Stimulated activated CD4-positive, alpha-beta T cell treated with anti-CD3 and anti-CD28 coated beads, Interleukin-12 subunit alpha, Interleukin-12 subunit beta, amount 100 ng/mL, for 24 hours (primary cell): Measurements from ENCODE around the gene HES2.
A peak's percentile ranks its signal among the peaks of the same experiment; 100 is the strongest.
"Not testable (repeated sequence)": the region's sequence is repeated elsewhere in the genome, so short reads cannot be mapped to it uniquely, and the experiment has no call there.

ENCODE experiments used
- DNase-seq, 2 experiments: peaks; one replicate each; pipeline ENCODE4 v3.0.0-alpha.2; 2020; ENCODE audit warnings: low read depth in 2 of 2

Gene HES2

DNA sequence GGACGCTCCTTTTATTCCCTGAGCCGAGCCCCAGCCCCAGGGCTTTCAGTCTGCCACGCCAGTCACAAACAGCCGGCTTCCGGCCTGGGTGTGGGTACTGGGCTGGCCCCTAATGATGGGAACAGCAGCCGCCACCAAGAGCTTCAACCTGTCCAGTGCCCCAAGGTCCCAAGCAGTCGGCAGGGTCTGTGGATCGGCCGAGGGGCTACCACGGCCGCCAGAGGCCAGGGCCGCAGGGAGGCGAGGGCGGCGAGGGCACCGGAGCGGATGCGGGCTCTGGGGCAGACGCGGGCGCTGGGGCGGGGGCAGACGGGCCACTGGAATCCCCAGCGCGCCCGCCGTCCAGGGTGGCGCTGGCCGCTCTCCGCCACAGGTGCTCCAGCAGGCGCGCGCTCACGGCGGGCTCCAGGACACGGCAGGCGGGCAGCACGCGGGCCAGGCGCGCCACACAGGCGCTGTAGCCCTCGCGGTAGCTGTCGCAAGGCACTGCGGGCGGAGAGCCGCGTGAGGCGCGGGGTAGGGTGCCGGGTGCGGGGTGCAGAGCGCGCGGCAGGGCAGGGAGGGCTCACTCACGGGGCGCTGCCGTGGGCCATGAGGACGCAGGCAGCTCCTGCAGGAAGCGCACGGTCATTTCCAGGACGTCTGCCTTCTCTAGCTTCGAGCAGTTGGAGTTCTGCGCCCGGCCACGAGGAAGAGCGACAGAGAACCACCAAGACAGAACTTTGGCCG is 887 bp downstream of the HES2 start:
- DNase-seq = no peak

DNA sequence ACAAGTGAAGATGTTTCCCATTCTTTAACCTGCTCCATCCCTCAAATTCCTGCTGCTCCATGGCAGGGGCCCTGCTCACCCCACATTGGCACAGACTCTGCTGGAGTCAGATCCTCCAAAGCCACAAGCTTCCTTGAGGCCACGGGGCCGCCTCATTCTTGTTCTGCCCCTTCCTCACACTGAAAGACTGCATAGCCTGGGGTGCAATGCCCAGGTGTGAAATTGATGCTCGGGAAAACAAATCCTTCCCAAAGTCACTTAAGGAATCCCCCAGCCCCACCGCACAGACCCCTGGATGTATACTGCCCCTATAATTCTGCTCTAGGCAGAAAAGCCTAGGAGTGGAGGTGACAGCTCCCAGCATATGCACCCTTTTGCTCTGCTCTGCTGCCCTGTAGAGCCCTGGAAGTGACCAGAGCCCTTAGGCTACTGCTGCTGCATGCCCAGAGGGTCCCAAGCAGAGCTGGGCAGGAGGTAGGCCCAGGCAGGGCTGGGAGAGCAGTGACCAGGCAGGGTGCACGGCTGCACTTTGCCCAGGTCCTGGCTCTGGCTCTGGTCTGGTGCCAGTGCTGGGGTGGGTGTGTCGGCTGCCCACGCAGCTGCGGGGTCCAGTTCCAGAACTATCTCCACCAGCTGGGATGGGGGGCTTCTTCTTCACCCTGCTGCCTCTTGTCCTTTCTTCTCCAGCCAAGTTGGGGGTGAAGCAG is 1.6 kb downstream of the HES2 start:
- no peak for DNase-seq

DNA sequence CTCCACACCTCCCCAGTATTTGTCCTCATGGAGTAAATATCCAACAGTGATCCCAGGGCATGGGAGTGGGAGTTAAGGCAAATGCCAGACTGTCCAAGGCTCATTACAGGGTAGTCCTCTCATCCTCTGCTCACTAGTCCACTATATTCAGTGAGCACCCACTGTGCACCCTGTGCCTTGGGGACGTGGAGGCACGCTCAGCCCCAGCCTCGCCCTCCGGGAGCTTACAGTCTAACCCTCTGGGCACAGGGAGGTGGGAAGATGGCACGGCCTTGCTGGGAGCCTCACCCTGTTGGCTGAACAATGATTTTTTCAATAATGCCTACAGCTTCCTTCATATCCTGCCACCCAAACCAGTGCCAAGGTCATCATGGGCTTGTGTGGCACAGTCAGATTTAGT is 2.8 kb downstream of the HES2 start:
- no peak for DNase-seq

DNA sequence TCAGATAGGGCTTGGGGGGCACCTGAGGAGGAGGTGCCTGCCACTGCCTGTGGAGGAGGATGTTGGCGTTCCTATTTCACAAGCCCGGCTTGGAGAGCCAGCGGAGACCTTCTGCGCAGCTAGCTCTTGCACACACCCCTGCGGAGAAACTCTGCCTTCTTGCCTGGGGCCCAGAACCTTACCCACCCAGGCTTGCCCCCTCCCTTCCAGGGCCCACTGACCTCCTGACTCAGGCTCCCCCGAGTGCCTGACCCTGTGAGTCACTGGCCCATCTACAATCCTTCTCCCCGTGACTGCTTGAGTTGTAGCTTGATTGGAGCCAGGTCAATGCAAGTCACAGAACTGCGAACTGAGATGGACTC is 3.4 kb downstream of the HES2 start:
- no peak for DNase-seq

DNA sequence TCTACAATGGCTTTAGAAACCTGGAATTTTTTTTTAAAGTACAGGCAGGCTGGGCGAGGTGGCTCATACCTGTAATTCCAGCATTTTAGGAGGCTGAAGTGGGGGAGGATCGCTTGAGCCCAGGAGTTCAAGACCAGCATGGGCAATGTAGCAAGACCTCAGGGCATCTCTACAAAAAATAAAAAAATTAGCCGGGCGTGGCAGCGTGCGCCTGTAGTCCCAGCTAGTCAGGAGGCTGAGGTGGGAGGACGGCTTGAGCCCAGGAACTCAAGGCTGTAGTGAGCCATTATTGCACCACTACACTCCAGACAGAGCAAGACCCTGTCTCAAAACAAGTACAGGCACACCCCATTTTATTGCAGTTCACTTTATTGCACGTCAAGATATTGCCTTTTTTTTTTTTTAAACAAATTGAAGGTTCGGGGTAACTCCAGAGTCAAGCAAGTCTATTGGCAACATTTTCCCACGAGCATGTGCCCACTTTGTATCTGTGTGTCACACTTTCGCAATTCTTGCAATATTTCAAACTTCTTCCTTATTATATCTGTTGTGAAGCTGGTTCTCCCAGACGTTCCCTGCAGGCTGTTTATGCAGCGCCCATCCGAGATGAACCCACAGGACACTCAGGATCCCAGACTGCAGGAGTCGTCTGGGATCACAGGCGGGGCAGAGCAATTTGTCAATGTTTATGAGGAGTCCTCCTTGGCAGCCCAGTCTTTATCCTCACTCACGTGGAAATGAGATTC is 4.7 kb downstream of the HES2 start:
- DNase-seq = no peak

DNA sequence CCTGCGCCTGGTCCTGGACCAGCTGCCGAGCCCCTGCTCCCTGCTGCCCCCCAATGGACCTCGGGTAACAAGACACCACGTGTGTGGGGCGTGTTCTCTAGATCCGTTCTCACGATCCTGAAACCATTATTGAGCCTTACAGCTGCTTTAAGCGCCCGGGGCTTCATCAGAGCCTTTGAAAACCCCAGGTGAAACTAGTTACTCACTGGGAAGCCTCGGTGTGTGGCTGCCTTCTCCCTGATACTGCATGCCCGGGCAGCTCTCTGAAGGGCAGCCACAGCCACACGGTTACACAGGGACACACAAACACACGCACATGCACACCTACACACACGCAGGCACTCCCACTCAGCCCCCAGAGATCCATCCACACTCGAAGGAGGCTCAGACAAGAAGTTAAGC is 5.3 kb downstream of the HES2 start:
- peak in 1 of 2 experiments; percentile 34 for DNase-seq

DNA sequence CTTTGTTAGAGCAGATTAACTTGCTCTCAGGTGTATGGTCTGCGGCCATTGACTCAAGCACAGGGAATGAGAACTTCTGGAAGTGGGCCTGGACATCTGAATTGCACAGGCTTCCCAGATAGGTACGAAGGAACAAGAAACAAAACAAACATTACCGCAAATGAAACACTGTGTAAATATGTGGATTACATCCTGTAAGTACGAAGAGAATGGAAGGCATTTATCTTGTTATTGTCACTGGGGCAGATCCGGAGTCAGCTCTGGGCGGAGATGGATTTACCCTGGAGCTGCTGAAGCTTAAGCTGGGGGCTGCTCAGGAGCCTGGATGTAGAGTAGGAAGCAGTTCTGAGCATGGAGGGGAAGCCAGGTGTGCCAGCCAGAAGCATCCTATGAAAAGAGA is 6.8 kb downstream of the HES2 start:
- no peak for DNase-seq

DNA sequence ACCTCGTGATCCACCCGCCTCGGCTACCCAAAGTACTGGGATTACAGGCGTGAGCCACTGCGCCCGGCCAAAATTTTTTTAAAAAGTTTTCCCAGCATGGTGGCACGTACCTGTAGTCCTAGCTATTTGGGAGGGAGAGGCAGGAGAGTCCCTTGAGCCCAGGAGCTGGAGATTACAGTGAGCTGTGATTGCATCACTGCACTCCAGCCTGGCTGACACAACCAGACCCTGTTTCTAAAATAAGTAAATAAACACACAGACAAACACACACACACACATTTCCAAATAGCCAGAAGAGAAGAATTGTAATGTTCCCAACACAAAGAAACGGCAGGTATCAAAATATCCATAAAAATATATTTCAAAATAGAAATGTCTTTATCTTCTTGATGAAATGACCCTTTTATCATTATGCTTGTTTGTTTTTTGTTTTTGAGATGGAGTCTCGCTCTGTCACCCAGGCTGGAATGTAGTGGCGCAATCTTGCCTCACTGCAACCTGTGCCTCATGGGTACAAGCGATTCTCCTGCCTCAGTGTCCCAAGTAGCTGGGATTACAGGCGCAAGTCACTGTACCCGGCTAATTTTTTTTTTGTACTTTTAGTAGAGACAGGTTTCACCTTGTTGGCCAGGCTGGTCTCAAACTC is 9.3 kb downstream of the HES2 start:
- no peak for DNase-seq

DNA sequence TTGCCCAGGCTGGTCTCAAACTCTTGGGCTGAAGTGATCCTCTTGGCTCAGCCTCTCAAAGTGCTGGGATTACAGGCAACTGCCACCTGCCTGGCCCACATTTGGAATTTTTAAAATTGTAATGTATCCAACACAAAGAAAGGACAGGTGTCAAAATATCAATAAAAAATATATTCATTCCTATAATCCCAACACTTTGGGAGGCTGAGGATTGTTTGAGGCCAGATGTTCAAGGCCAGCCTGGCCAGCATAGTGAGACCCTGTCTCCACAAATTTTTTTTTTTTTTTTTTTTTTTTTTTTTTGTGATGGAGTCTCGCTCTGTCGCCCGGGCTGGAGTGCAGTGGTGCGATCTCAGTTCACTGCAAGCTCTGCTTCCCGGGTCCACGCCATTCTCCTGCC is 10.0 kb downstream of the HES2 start:
- DNase-seq = no peak

DNA sequence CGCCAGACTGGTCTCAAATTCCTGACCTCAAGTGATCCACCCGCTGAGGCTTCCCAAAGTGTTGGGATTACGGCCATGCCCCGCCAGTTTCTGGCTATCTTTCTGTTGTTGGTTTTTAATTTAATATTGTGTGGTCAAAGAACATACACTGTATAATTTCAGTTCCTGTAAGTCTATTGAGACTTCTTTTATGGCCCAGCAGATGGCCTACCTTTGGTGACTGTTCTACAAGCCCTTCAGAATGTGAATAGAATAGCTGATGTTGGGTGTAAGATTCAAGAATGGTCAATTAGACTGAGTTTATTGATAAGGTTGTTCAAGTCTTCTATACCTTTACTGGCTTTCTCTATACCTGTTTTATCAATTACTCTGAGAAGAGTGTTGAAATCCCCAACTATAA is 10.7 kb downstream of the HES2 start:
- no peak for DNase-seq

DNA sequence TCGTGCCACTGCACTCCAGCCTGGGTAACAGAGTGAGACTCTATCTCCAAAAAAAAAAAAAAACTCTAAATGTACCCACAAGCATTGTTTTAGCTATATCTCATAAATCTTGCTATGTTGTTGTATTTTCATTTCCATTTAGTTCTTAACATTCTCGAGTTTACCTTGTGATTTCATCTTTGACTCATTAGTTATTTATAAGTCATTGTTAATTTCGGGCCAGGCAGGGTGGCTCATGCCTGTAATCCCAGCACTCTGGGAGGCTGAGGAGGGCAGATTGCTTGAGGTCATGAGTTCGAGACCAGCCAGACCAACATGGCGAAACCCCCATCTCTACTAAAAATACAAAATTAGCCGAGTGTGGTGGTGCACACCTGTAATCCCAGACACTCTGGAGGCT is 11.7 kb downstream of the HES2 start:
- no peak for DNase-seq

DNA sequence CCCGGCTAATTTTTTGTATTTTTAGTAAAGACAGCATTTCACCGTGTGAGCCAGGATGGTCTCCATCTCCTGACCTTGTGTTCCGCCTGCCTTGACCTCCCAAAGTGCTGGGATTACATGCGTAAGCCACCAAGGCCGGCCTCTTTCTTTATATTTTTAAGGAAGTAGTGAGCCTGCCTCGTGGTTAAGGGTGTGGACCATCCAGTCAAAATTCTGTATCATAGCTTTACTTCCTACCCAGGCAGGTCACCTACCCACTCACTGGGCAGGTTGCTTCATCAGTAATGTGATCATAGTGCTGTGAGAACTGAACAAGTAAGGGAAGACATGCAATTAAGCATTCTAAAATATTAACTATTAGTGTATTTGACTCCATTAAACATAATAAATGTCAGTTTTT is 18.0 kb downstream of the HES2 start:
- DNase-seq = no peak

DNA sequence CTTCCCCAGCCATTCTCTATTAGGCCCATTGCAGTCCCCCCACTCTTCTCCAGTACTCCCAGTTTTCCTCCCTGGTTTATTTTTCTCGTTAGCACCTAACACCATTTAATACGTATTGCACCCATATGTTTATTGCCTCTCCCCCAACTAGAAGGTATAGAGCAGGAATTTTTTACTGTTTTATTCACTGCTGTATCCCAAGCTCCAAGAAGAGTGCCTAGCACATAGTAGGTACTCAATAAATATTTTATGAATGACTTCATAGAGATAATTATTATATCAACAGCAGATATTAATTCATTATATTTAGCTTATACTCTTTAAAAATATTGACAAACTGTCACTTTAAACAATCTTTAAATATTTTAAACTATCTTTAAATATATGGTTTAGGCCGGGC is 20.4 kb downstream of the HES2 start:
- no peak for DNase-seq

DNA sequence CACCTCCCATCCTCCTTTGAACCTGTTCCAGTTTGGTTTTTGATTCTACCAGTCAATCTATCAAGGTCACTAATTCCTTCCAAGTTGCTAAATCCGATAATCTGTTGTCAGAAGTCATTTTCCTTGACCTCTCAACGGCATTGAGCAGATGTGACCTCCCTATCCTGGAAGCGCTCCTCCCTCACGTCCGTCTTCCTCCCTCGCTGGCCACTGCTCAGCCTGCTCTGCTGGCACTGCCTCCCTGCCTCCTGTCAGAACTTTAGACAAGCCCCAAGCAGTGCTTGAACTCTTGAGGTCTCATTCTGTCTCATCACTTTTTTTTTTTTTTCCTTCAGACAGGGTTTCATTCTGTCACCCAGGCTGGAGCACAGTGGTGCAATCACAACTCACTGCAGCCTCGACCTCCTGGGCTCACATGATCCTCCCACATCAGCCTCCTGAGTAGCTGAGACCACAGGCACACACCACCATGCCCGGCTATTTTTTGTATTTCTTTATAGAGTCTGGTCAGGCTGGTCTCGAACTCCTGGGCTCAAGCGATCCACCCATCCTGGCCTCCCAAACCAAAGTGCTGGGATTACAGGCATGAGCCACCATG is 21.8 kb downstream of the HES2 start:
- no peak for DNase-seq

DNA sequence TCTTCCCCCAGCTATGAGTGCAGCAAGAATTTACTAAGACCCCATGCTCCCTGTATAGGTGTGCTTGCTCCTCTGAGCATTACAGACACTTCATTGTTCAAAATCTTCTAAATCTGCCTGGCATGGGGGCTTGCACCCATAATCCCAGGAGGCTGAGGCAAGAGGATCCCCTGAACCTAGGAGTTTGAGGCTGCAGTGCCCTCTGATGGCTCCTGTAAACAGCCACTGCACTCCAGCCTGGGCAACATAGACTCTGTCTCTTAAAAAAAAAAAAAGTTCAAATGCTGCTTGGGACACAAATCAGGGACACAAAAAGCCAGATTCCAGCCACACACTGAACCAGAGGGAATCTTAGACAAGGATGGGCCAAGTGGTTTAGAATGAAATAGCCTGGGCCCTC is 22.7 kb downstream of the HES2 start:
- no peak for DNase-seq

DNA sequence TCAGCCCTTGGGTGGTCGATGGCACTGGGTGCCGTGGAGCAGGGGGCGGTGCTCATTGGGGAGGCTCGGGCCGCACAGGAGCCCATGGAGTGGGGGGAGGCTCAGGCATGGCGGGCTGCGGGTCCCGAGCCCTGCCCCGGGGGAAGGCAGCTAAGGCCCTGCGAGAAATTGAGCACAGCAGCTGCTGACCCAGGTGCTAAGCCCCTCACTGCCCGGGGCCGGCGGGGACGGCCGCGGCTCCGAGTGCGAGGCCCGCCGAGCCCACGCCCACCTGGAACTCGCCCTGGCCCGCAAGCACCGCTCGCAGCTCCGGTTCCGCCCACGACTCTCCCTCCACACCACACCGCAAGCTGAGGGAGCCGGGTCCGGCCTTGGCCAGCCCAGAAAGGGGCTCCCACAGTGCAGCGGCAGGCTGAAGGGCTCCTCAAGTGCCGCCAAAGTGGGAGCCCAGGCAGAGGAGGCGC is 23.9 kb downstream of the HES2 start:
- not testable (repeated sequence) for DNase-seq

DNA sequence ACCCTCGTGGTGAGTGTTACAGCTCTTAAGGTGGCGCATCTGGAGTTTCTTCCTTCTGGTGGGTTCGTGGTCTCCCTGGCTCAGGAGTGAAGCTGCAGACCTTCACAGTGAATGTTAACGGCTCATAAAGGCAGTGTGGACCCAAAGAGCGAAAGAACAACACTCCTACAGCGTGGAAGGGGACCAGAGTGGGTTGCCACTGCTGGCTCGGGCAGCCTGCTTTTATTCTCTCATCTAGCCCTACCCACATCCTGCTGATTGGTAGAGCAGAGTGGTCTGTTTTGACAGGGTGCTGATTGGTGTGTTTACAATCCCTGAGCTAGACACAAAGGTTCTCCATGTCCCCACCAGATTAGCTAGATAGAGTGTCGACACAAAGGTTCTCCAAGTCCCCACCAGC is 24.6 kb downstream of the HES2 start:
- not testable (repeated sequence) for DNase-seq

DNA sequence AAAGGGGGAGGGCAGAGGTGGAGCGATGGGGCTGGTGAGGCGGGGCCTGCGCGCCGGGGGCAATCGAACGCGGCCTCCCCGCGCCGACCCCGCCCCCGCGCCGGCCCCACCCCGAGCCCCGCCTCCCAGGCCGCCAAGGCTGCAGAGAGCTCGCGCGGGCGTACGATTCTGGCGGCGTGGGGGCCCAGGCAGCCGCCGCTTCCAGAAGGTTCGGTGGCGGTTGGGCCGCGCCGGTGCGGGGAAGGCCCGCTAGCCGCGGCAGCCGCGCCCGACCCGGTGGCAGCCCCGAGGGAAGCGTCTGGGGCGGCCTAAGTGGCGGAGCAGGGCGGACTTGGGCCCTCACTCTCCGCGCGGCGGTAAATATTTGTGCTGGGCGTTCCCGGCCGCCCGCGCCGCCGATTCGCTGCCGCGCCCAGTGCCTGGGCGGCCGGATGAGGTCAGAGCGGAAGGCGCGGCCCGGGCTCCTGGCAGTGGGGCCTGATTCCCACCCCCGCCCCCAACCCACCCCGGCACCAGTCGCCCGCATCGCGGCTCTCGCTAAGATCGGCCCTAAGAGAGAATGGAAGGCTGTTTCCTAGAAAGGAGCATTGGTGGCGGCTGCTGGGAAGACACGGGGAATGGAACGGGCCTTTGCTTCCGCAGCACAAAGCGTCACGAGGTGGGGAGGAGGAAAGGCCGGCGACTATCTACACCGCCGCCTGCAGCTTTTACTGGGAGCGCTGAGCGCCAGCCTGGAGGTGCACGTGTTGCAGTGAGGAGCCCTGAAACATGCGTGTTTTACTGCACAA is 26.1 kb downstream of the HES2 start, which contains the start of gene ACOT7:
TSS of gene ACOT7 (minus strand) at position 368 of the 788 bp plus-strand sequence. CDS start 368 bp downstream, outside the sequence.
- DNase-seq = peak; percentile 73 to 88

DNA sequence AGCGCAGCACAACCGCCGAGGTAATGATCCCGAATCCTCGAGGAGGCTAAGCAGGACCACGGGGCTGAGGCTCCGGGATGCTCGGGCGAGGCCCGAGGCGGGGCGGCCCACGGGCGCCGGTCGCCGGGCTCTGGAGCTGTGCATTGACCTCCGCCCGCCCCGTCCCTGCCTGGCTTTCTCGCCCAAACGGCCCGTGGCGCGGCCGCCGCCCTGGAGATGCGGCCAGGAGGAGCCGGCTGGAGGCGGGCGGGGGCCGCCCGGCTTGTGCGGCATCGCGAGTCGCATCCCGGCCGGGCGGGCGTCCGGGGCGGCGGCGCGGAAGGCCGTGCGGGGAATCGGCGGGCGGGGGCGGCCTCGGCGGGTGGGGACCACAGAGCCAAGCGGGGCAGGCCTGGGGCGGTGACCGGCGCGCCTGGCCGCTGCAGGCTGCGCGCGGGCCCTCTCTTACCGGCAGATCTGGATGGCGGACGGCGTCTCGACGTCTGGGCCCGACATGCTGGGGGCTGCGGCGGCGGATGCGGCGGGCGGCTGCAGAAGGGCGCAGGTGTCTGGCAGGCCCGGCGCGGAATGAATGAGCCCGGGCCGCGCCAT is 26.8 kb downstream of the HES2 start:
- DNase-seq = no peak

DNA sequence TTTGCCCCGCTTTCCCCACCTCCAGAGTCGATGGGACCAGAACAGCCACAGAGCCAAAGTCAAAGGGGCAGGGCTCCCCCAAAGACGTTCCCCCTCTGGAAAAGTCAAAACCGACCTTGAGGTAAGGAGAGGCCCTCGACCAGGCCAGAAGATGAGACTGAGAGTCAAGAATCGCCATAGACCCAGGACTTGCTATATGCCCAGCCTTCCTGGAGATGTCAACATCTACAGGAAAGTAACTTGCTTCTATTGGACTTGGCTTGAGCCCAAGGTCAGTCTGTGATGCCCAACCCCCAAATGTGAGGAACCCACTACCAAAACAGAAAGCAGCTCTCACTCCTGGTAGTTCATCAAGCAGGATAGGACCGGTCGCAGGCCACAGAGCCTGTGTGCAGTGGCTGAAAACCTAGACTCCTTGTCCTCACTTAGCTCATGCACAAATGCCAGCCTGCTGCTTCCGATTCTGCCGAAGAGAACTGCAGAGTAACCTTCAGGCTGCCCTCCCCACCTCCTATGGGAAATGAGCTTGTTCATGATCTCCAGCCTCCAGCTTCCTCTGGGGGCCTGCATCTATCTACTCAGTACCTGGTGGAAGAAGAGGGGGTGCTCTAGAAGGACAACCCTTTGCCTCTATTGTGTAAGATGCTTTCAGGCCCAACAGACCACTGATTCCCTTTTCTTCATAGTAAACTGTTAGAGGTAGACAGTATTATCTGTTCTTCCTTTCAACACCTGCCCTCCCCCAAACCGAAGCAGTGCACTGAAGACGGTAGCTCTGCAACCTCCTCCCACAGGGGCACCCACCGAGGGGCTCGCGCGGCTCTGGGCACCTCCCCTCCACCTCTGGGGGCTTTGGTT is 27.5 kb downstream of the HES2 start:
- DNase-seq = no peak
